ENCODE results near the gene EIF4EBP2. TPM values are rescaled to one million over a fixed set of nuclear protein-coding genes. Genes with fewer than 3 reads are reported as not detected.

The EIF4EBP2 gene
- total RNA-seq, 1 donor from 2014 or later = 77.2 TPM

DNA sequence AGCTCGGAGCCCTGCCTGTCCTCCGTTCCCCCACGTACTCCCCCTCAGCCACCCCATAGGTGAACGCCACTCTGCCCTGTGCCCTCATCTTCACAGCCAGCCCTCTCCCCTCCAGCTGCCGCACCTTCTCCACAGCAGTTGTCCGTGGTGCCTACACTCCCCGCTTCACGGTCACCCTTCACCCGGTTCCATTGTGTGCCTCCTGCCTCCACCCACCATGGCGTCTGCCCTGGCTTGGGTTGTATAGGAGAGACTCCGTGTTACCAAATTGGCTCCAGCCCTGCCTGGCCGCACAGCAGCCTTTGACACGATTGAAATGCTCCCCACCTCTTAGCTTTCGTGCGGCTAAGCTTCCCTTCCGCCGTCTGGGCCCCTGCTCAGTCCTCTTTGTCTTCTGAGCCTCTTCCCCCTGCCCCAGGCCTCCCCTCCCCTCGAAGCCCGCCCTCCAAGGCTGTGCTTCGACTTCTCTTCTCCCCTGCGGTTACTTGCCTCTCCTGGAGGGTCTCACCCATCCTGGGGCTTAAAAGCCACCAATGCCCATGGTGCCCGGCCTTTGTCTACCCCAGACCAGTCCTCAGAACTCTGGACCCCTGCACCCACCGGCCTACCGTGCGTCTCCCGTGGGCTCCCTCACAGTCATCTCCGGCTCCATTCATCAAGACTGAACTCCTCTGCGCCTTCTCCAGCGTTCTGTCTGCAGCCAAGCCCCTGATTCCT, 56.0 kb downstream of the EIF4EBP2 start:
- peaks cover 33% of the 10 kb centered on the region for H3K4me1 ChIP-seq
- no peak overlapping the region for H3K27ac ChIP-seq
- no peak overlapping the region for H3K4me3 ChIP-seq
- ATAC-seq (no peak), DNase-seq (no peak)
- H3K36me3 ChIP-seq = no peaks in the 10 kb centered on the region
- TF ChIP-seq, protein P1, sequence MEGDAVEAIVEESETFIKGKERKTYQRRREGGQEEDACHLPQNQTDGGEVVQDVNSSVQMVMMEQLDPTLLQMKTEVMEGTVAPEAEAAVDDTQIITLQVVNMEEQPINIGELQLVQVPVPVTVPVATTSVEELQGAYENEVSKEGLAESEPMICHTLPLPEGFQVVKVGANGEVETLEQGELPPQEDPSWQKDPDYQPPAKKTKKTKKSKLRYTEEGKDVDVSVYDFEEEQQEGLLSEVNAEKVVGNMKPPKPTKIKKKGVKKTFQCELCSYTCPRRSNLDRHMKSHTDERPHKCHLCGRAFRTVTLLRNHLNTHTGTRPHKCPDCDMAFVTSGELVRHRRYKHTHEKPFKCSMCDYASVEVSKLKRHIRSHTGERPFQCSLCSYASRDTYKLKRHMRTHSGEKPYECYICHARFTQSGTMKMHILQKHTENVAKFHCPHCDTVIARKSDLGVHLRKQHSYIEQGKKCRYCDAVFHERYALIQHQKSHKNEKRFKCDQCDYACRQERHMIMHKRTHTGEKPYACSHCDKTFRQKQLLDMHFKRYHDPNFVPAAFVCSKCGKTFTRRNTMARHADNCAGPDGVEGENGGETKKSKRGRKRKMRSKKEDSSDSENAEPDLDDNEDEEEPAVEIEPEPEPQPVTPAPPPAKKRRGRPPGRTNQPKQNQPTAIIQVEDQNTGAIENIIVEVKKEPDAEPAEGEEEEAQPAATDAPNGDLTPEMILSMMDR (IDR thresholded peaks at IDR 0.05) = no peak
- H3K27me3 ChIP-seq (ENCODE audit: low read depth) = peaks cover 13% of the 10 kb centered on the region
- no peaks in the 10 kb centered on the region for H3K9me3 ChIP-seq
- intact Hi-C loops (cut with DNase I) = no loop called here

DNA sequence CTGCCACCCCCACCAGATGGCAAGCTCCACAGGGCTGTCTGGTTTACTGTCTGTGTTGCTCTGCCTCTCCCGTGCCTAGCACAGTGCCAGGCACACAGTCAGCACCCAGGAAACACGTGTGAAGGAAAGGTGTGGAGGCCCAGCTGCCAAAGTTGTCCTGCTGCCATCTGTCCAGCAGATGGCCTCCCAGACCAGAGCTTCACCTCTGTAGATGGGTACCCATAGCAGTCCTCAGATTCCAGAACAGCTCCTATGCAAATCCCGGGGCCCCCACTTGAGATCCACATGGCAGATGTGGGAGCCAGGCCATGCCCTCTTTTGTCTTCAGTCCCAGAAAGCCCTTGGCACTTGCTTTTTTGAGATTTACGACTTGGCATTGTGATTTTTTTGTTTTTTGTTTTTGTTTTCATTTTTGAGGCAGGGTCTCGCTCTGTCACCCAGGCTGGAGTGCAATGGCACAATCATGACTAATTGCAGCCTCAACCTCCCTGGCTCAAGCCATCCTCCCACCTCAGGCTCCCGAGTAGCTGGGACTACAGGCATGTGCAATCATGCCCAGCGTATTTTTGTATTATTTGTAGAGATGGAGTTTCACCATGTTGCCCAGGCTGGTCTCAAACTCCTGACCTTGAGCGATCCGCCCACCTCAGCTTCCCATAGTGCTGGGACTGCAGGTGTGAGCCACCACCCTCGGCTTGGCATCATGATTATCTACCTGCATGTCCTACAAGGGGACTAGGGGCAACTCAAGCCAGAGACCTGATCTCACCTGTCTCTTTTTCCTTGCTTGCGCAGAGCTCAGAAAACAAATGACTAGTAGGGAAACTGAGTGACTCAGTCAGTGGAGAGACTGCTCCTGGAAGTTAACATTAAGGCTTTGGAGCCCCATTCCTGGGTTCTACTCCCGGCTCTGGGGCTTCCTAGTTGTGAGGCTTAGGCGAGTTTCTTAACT, 57.7 kb downstream of the EIF4EBP2 start:
- intact Hi-C loops (cut with DNase I) = no loop called here
- H3K27me3 ChIP-seq (ENCODE audit: low read depth) = peaks cover 13% of the 10 kb centered on the region
- H3K4me3 ChIP-seq = no peak overlapping the region
- no peaks in the 10 kb centered on the region for H3K9me3 ChIP-seq
- H3K27ac ChIP-seq = no peak overlapping the region
- DNase-seq = no peak
- peak; percentile 64 to 65 for ATAC-seq
- peaks cover 33% of the 10 kb centered on the region for H3K4me1 ChIP-seq
- TF ChIP-seq, protein P1 (IDR thresholded peaks at IDR 0.05) = peak; percentile 87
- H3K36me3 ChIP-seq = no peaks in the 10 kb centered on the region

DNA sequence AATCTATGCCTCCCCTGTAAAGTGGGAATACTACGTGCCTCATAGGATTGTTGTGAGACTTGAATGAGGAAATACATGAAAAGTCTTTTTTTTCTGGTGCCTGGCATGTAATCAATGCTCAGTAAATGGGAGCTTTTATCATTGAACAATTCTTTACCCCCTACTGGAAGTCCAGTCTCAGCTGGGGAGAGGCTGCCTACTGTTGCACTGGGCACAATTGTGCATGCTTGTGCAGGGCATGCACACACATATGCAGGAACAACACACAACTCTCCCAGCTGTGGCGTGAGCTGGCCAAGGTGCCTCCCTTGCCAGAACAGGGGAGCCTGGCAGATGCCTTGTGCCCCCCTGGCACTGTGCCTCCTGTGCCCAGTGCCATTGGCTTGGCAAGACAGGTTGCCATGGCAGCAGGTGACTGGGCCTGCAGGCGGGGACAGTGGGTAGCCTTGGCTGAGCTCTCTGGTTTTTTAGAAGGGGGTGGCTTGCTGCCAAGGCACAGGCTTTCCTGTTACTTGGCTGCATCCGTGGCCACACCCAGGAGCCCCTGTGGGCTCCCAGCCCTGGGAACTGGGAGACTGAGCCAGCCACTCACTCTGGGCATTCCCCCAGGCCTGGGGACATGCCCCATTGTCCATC, 58.5 kb downstream of the EIF4EBP2 start:
- H3K4me3 ChIP-seq = no peak overlapping the region
- intact Hi-C loops (cut with DNase I) = no loop called here
- H3K36me3 ChIP-seq = no peaks in the 10 kb centered on the region
- ATAC-seq (peak; percentile 3 to 9), DNase-seq (peak; percentile 66)
- peaks cover 33% of the 10 kb centered on the region for H3K4me1 ChIP-seq
- peak overlapping the region; percentile 1 for H3K27ac ChIP-seq
- TF ChIP-seq, protein P1 (IDR thresholded peaks at IDR 0.05) = no peak
- no peaks in the 10 kb centered on the region for H3K9me3 ChIP-seq
- peaks cover 13% of the 10 kb centered on the region for H3K27me3 ChIP-seq (ENCODE audit: low read depth)

DNA sequence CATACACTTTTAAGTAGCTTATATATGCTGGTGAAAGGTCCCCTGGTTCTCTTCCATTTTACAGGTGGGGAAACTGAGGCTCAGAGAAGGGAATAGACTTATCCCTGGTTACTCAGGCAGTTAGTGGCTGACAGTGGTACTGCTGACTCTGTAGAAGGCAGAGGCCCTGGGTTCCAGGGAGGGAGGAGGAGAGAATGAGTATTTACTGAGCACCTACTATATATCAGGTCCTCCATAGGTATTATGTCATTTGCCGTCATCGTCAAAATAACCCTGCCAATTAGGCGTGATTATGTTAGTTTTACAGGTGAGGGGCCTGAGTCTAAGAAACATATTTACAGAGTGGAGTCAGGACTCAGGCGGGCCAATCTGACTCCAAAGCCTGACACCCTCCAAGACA, 61.3 kb downstream of the EIF4EBP2 start:
- Histone ChIP-seq H3K27me3 (ENCODE audit: low read depth) (no peaks in the 10 kb centered on the region), H3K36me3 (no peaks in the 10 kb centered on the region), H3K4me3 (no peak overlapping the region), H3K27ac (no peak overlapping the region), H3K4me1 (peaks cover 20% of the 10 kb centered on the region), H3K9me3 (no peaks in the 10 kb centered on the region)
- intact Hi-C loops (cut with DNase I) = no loop called here
- ATAC-seq = no peak
- TF ChIP-seq, protein P1 (IDR thresholded peaks at IDR 0.05) = no peak
- no peak for DNase-seq

DNA sequence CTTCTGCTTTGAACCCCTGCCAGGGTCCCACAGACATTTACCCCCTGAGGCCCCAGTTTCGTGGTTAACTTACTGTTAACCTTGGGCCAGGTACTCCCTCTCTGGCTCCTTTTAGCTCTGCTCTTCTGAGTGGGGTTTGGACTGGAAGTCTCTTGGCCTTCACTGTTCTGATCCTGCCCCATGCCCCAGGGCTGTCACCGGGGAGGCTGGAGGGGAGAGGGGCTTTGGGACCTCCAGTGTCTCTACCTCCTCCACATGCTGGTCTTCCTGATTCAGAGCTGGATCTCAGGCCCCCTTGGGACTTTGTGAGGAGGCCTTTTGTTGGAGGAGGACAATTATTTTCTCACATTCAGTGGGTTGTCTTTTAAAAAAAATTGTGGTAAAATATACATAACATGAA, 61.9 kb downstream of the EIF4EBP2 start:
- intact Hi-C loops (cut with DNase I) = no loop called here
- Histone ChIP-seq H3K36me3 (no peaks in the 10 kb centered on the region), H3K4me3 (no peak overlapping the region), H3K27me3 (ENCODE audit: low read depth) (no peaks in the 10 kb centered on the region), H3K4me1 (peaks cover 20% of the 10 kb centered on the region), H3K27ac (no peak overlapping the region), H3K9me3 (no peaks in the 10 kb centered on the region)
- no peak for ATAC-seq
- TF ChIP-seq, protein P1 (IDR thresholded peaks at IDR 0.05) = no peak
- no peak for DNase-seq

All from lower lobe of right lung (tissue), 2 donors.